Left renal cortex interstitium (tissue), 4 donors: Measurements from ENCODE around the gene REXO5. TPM values are rescaled to one million over a fixed set of nuclear protein-coding genes. Genes with fewer than 3 reads are reported as not detected.
A peak's percentile ranks its signal among the peaks of the same experiment; 100 is the strongest.
"Not testable (repeated sequence)": the region's sequence is repeated elsewhere in the genome, so short reads cannot be mapped to it uniquely, and the experiment has no call there.

Source experiments
- DNase-seq, 4 donors: peaks; one replicate each; pipeline ENCODE4 v3.0.0-alpha.2; 2013; ENCODE audit warnings: low read depth in 4 of 4, low spot score in 2 of 4, missing footprints in 1 of 4
- polyA plus RNA-seq, 4 donors: library from polyadenylated mRNA; unstranded; fragments of 120-200 nt; gene quantifications; one replicate each; pipeline ENCODE4 v1.2.1, GENCODE V29; 2013; ENCODE audit not compliant: insufficient read length in 4 of 4

REXO5 gene
- polyA plus RNA-seq, 4 donors: 5.7 to 10.0 (median 6.6) TPM

DNA sequence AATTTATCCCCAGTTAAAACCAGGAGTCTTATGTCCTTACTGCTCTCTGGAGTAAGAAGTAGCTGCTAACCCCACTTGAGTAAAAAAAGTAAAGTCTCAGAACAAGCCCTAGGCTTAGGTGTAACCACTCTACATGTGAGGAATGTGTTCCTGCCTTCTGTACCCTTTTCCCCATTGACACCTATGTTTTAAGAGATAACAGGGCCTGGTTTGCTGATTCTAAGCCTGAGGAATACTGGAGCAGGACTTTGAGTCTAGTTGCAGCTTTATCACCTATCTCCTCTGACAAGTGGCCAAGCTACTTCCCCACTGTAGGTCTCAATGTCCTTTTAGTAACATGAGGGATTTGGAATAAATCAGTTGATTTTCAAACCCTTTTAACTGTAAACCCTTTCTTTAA, 40.2 kb downstream of the REXO5 start:
- DNase-seq: no peak

DNA sequence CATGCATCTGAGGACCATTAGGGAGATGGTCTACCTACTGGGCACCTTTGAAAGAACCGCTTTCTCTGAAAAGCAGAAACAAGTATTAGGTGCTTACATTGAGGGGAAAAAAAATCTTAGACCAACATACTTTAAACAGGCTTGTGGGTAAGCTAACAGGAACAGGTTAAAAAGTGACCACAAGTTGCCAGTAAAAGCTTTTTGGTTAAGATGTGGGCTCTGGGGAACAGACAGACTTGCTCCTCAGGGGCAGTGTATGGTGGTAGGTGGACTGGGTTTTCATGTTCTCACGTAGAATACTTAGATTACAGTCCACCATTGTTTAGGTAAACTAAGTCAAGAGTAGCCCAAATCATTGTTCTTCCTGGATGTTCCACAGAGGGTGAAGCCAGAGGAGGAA, 41.2 kb downstream of the REXO5 start:
- no peak for DNase-seq

DNA sequence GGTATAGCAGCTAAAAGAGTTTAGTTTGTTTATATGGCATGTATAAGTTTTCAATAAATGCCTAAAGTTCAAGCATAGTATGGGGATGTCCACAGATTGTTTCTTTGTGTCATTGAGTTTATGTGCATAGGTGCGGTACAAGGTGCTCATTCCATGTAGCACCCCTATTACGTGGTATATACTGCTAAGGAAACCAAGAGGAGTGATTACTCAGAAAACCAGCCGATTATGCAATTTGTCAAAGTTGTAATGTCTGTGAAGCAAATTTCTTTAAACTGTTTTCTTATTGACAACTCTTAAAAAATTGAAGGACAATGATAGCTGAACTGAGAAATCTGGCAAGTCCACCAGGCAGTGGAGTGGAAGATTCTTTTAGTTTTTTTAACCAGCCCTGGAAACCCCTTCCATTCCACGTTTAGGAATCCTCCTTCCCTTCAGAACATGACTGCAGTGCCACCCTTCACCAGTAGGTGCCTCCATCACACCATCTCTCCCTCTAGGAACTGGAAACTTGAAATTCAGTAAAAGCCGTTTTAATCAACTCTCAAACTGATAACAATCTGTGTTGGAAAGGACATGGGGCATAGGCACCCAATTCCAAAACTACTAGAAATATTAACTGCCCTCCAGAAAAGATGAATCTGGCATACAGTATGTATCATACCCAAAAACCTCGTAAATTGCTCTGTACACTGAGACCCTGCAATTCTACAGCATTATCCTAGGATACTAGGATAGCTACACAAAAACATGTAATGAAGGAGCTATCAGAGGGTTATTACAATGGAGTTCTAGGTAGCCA, 43.5 kb downstream of the REXO5 start:
- DNase-seq: peak in 3 of 4 donors; percentile 36 to 63 (median 36)

DNA sequence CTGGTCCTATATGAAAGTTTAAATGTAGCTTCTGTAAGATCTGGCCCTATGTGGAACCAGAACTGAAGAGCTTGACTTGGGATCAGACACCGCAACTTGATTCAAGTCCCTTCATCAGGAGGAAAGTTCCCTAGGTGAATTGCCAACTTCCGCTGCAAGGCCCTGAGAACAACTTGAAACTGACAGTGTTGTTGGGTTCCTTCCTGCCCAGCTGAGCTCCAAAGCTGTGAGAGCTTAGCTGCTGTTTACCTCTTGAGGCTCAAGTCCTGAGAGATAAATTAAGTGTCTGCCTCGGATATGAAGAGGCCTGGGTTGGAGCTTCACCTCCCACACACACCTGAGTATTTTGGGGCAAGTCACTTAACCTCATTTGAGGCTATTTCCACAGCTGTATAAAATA, 44.7 kb downstream of the REXO5 start:
- no peak for DNase-seq

DNA sequence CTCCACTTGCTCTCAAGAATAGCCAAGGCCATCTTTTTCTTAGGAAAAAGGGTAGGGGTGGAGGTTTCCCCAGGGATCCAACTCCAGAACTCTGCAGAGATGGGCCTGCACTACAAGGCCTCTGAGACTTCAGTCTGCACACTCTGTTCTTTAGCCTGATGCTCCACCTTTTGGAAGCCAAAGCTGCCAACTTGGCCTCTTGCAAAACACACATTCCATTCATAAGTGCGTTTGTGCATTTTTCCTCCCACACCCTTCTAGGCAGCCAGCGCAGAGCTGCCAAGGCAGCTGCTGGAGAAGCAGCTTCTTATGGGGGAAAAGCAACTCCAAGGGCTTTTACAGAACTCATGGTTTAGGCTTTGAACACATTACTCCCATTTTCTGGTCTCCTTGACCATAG, 45.3 kb downstream of the REXO5 start:
- no peak for DNase-seq

DNA sequence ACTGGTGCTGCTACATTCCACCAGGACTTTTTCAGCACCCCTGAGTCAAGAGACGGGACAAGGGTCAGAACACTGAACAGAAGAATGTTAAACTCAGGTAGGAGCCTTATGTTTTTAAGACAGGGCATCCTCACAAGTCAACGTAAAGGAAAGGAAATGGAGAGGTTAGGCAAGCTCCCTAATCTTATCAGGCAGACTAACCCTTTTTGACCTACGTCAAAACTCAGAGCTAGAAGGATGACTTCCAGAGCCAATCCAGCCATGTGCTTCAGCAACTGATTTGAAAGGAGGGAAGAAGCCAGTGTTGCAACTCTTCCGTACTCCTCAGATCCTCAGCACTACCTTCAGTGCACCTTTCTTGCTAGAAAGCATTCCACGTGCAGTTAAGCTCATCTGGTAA, 46.8 kb downstream of the REXO5 start:
- no peak for DNase-seq

DNA sequence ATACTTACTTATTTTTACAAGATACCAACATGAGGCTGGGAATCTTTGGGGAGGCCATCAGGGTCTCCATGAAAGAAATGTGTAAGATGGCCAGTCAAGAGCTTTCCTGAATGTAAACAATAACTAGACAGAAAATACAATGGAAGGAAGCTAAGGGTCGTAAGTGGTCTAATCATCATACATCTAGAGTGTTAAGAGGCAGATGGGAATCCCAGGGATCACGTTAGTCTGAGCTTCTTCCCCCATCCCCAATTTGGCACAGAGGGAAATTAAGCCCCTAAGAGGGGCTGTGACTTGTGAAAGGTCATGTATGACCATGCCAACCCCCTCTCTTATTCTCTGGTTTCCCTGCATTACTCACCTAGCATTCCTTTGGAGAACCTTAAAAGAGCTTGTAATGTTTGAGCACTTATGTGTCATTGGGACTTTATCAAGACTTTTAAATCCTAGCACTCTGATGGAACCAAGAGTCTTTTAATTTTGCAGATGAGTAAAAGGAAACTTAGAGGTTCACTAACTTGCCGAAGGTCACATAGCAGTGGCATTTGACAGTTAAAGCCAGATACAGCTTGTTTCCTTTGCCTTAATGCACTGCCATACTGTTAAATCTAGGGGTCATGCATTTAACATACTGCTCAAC, 47.8 kb downstream of the REXO5 start:
- no peak for DNase-seq

DNA sequence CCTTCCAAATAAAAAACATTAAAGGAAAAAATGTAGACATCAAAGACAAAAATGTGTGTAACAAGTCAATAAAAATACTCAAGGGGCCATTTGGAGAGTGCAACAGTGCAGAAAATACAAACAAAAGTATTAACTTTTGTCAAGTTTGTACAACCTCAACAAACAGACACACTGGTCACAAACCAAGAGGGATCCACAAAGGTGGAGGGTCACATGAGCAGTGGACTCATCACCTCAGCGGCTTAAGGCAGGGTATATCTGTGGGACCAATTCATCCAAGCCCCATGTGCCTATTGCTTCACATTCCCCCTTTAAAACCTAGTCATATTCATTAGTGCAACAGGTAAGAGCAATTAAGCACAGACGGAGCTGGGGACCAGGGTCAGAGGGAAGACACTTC, 48.6 kb downstream of the REXO5 start:
- no peak for DNase-seq

DNA sequence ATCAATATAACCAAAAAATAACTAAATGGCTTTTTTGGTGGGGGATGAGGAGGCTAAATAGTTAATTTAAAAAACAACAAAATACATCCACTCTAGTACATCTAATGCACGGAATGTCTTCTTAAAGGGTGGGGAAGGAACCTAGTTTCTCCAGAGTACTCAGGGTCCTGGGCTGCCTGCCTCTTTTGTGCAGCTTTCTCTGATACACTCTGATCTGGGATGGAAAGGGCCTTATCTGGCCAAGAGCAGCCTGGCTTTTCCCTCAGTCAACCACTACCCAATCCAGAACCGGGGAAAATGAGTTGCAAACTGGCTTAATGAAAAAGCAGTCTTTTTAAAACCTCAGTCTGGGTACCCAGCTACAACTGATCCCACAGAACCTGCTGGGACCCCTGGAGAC, 51.0 kb downstream of the REXO5 start:
- no peak for DNase-seq

DNA sequence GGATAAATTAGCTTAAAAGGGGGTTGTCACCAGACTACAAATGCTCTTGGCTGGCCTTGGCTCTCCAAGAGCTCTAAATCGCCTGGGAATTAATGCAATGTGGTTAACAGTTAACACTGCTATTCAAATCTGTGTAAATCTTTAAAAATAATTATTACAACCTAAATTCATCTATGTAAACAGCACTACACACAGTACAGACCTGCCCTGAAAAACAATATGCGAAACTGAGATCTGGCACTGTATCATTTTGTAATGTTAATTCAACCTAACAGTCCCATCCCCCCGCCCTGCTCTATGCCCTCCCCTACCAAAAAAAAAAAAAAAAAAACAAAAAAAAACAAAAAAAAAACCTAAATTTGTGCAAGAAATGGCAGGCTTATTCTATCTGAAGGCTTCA, 52.9 kb downstream of the REXO5 start:
- no peak for DNase-seq

DNA sequence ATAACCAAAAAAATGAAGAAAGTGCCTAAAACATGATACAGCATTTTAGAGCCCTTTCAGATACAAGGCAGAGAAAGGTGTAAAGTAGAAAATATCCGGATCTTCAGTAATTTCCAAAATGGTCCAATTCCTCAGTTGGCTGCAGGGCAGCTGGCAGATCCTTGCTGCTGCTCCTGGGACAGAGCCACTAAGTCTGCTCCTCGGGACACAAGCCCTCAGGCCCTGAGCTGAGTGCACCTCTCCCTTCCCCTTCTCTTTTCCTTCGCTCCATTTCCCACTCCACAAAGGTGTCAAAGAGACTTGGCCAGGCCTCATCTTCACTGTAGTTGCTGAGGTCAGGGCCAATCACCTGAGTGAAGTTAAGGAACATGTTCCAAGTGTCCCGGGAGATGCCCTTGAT, 53.4 kb downstream of the REXO5 start:
- no peak for DNase-seq

DNA sequence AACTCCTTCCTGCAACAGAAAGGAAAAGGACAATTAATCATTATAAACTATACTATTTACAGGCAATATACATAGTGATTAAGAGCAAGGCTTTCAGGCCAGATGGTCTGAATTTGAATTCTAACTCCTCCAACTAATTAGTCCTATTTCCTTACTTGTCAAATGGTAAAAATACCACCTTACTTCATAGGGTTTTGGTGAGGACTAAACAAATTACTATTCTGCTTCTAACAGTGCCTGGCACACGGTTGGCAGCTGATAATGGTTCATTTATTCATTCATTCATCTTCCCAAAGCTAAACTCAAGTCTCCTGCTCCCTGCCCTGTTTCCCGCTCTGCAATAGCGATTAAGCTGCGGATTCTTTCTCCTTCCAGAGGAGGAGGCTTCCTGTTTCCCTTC, 54.0 kb downstream of the REXO5 start:
- no peak for DNase-seq

DNA sequence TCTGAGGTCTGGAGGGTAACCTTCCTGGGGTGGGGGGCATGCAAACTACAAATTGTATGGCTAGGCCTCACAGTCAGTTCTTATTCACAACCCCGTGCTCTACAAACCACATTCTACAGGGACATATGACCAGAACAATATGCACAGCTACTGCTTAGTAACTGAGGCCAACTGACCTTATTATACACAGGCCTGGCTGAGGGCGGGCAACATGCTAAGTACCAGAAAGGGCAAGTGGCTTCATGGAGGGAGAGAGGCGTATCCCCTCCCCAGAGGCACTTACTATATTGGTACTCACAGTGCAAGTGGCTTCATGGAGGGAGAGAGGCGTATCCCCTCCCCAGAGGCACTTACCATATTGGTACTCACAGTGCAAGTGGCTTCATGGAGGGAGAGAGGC, 54.7 kb downstream of the REXO5 start:
- DNase-seq: not testable (repeated sequence)

DNA sequence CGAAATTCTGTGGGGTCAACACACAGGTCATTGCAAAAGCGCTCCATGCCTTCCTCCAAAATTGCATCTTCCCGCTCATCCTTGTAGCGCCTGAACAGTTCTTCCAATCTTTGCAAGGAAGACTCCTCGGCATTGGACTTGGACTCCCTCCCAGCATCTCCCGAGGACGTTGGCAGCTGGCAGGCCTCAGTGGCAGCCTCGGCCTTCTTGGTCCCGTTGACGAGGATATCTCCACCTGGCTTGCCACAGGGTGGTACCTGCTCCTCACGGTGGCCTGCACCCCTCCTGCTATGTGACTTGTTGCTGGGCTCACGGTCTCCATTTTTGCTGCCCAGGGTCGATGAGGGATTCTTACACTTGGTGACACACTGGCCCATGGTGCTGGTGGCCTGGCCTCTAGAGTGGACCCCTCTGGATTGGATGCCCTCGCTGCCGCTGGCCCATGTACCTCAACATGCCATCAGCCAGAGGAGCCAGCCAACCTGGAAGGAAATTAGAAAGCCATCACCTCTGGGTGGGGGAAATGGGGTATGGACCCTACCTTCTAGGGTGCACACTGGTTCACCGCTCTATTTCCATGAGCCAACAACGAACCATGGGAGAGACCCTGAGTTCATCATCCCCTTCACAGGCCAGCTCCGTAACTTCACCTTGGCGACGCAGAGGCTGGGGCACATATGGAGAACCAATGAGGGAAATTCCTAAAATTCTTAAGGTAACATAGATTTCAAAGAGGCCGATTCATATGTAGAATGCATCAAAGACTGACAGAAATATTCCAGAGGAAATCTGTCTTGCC, 56.0 kb downstream of the REXO5 start:
- DNase-seq: no peak

DNA sequence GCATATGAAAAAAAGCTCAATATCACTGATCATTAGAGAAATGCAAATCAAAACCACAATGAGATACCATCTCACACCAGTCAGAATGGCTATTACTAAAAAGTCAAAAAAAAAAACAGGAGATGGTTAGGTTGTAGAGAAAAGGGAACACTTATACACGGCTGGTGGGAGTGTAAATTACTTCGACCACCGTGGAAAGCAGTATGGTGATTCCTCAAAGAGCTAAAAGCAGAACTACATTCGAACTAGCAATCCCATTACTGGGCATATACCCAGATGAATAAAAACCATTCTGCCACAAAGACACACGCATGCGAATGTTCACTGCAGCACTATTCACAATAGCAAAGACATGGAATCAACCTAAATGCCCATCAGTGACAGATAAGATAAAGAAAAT, 58.0 kb downstream of the REXO5 start:
- DNase-seq: not testable (repeated sequence)

DNA sequence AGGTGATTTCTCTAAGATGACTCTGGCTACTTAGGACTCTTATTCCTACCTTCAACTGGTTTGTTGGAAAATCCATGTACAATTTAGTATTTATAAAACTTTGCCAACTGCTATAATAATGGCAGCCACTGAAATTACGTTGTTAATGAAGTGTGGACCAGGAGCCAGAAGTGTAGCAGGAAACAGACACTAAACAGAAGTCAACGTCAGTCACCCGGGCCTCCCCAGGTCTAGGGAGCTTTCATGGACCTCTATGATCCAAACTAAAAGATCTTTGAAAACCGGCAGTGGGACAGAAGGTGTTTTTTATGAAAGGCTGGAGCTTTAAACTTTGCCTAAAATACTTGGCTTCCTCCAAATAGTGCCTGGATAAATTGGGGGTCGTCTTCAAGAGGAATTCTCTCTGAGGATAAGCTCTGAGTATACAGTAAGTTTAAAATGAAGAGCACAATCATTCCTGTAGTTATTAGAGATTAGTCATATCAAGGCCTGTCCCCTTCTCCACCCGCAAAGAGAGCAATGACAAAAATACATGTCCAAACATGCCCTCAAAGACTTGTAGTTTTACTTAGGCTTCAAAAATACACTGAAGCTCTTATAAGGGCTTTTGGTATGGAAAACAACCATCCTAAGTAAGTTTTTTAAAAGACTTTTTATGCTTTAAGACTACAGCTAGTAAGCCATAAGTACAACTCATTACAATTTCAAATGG, 59.2 kb downstream of the REXO5 start:
- no peak for DNase-seq

DNA sequence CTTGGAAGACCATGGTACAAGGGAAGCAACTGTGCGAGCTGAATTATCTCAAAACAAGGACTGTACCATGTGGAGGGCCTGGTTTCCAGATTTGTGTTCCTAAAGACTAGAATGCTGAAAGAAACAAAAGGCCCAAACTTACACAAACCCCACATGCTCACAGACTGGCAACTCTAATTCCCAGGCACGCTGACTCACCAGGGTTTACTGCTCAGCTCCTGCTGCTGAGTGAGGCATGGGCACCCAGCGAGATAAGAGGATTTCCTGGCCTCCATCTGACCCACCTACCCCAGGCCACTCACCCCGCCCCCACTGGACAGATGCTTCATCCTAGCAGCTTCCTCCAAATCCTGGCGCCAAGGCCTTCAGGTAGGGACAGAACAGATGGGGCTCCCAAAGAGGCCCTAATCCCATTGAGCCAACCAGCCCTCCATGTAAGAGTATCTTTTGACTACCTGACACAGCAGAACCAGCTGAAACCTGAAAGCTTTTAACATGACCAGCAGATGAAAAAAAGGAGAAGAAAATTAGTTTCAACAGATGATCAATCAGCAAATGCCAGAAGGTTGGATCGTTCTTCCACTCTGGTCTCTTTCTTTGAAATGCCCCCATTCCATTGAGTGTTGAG, 59.9 kb downstream of the REXO5 start:
- DNase-seq: no peak

DNA sequence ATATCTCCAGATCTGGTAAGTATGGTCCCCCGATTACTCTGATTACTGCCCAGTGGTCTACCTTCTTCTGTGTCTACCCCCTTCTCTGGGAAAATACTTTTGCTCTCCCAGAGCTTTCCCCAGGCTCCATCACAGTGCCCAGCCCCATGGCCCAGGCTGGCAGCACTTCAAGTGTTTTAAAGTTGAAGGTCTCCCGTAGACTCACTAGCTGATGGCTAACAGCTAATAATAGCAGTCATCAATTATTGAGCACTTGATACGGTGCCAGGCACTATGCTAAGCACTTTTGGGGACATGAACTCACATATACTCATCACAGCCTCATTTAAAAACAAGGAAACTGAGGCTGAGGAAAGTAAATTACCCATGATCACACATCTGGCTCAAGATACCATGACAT, 60.5 kb downstream of the REXO5 start:
- no peak for DNase-seq

DNA sequence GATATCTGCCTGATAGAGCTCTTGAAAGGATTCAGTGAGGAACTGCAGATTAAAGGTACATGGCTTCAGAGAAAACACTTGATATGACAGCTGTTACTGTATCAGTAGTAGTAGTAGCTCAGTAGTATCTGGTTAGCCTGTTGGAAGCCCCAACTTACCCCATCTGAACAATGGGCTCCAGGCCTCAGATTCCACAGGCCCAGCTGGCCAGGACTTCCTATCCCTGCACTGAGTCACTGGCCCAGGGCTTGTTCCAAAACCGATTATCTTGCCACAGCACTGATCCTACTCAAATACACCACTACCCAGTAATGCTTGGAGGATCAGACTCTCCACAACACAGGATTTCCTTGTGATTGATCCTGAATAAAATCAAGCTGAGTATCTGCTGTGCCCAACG, 61.3 kb downstream of the REXO5 start:
- no peak for DNase-seq

DNA sequence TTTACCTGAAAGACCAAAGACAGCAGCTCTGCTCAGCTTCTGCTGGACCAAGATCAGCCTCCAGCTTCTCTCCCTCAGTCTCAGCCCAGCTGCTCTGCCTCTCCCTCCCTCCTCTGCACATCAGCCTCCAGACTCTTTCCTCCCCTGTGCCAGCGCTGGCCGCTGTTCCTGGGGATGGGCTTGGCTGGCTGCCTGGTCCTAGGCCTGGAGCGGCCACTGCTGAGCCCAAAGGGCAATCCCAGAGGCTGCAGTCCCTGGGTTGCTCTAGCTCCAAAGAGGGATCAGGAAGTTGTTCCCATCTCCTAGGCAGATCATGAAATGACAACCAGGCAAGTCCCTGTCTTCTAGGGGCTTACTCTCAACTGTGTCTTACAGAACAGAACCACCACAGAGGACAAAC, 62.6 kb downstream of the REXO5 start:
- DNase-seq: no peak
